ENCODE measurements around the gene RAB21. TPM values are rescaled to one million over a fixed set of nuclear protein-coding genes. Genes with fewer than 3 reads are reported as not detected.

Gene RAB21
- total and polyA plus RNA-seq, 2 donors (not counting 1 experiment from before 2014, with no cell fraction given): 11.4 to 27.4 TPM

DNA sequence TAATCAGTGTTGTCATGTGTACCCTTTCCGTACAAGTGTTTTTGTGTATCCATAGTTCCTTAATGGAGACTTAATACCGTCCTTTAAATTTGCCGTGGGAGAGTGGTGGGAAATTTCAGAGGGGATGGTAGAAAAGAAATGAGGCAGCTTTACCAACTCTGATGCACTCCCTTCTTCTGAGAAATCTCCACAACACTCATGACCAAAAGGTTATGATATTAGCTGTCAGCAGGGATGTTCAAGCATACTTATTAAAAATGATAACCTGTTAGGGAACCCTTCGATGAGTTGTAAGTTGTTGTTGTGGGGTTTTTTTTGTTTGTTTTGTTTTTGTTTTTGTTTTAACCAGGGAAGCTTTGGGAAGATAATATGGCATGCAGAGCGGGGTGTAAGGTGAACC lies 12.5 kb downstream of the RAB21 start:
- H3K4me2 ChIP-seq (ENCODE audit: extremely low read depth, insufficient read depth, low read length): no peak overlapping the region
- no peaks in the 10 kb centered on the region for H3K9me3 ChIP-seq (ENCODE audit: control insufficient read depth, insufficient read depth, low read depth, low read length)
- peaks cover 2% of the 10 kb centered on the region for H3K36me3 ChIP-seq (ENCODE audit: control insufficient read depth, insufficient read depth, low read length)
- no peak for DNase-seq (ENCODE audit: low read depth in 2 of 2)
- H3K79me2 ChIP-seq (ENCODE audit: control insufficient read depth, insufficient read depth, low read length): peaks cover 68% of the 10 kb centered on the region
- no peaks in the 10 kb centered on the region for H3K4me1 ChIP-seq (ENCODE audit: control insufficient read depth, extremely low read depth, insufficient read depth, low read length)
- no peak overlapping the region for H3K27ac ChIP-seq (ENCODE audit: insufficient read depth, low read length)
- H2AFZ ChIP-seq (ENCODE audit: low read length): no peak overlapping the region
- H3K4me3 ChIP-seq (replicated peaks in 1 of 4; ENCODE audit: control extremely low read depth in 1 of 4, insufficient read depth in 1 of 4, low read depth in 3 of 4, low read length in 4 of 4): no peak overlapping the region
- no peaks in the 10 kb centered on the region for H4K20me1 ChIP-seq (ENCODE audit: control insufficient read depth, extremely low read depth, insufficient read depth, low read length)
- no peaks in the 10 kb centered on the region for H3K27me3 ChIP-seq (ENCODE audit: control insufficient read depth, insufficient read depth, low read length)
- H3K9ac ChIP-seq (ENCODE audit: insufficient read depth, low read length): no peak overlapping the region
- TF ChIP-seq, protein P1, sequence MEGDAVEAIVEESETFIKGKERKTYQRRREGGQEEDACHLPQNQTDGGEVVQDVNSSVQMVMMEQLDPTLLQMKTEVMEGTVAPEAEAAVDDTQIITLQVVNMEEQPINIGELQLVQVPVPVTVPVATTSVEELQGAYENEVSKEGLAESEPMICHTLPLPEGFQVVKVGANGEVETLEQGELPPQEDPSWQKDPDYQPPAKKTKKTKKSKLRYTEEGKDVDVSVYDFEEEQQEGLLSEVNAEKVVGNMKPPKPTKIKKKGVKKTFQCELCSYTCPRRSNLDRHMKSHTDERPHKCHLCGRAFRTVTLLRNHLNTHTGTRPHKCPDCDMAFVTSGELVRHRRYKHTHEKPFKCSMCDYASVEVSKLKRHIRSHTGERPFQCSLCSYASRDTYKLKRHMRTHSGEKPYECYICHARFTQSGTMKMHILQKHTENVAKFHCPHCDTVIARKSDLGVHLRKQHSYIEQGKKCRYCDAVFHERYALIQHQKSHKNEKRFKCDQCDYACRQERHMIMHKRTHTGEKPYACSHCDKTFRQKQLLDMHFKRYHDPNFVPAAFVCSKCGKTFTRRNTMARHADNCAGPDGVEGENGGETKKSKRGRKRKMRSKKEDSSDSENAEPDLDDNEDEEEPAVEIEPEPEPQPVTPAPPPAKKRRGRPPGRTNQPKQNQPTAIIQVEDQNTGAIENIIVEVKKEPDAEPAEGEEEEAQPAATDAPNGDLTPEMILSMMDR (conservative IDR thresholded peaks at IDR 0.05 in 1 of 2, IDR thresholded peaks at IDR 0.05 in 1 of 2; ENCODE audit: low read depth in 1 of 2, low read length in 2 of 2): no peak
- TF ChIP-seq EZH2 (IDR thresholded peaks at IDR 0.05; ENCODE audit: low read length, missing control alignments): no peak

DNA sequence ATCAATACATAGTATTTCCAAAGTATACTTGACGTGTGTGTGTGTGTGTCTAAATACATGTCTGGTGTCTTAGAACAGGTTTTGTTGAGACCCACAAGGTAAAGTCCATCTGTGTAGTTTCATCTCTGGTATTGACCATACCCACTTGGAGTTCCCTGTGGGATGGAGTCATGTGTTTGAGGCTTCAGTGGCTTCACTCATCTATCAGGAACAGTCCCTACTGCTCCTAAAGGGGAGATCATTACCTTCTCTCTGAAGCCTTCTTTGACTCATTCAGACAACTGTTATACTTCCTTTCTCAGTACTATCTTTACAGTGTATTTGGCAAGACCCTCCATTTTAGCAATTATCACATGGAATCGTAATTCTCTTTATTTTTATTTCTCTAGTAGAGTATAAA lies 14.2 kb downstream of the RAB21 start:
- TF ChIP-seq EZH2 (IDR thresholded peaks at IDR 0.05; ENCODE audit: low read length, missing control alignments): no peak
- TF ChIP-seq, protein P1 (conservative IDR thresholded peaks at IDR 0.05 in 1 of 2, IDR thresholded peaks at IDR 0.05 in 1 of 2; ENCODE audit: low read depth in 1 of 2, low read length in 2 of 2): no peak
- Histone ChIP-seq H3K27me3 (ENCODE audit: control insufficient read depth, insufficient read depth, low read length) (no peaks in the 10 kb centered on the region), H3K79me2 (ENCODE audit: control insufficient read depth, insufficient read depth, low read length) (peaks cover 54% of the 10 kb centered on the region), H3K4me2 (ENCODE audit: extremely low read depth, insufficient read depth, low read length) (no peak overlapping the region), H3K4me3 (replicated peaks in 1 of 4; ENCODE audit: control extremely low read depth in 1 of 4, insufficient read depth in 1 of 4, low read depth in 3 of 4, low read length in 4 of 4) (no peak overlapping the region), H3K4me1 (ENCODE audit: control insufficient read depth, extremely low read depth, insufficient read depth, low read length) (no peaks in the 10 kb centered on the region), H3K9ac (ENCODE audit: insufficient read depth, low read length) (no peak overlapping the region), H3K9me3 (ENCODE audit: control insufficient read depth, insufficient read depth, low read depth, low read length) (no peaks in the 10 kb centered on the region), H3K36me3 (ENCODE audit: control insufficient read depth, insufficient read depth, low read length) (peaks cover 2% of the 10 kb centered on the region), H4K20me1 (ENCODE audit: control insufficient read depth, extremely low read depth, insufficient read depth, low read length) (no peaks in the 10 kb centered on the region), H3K27ac (ENCODE audit: insufficient read depth, low read length) (no peak overlapping the region), H2AFZ (ENCODE audit: low read length) (no peak overlapping the region)
- DNase-seq (ENCODE audit: low read depth in 2 of 2): no peak

DNA sequence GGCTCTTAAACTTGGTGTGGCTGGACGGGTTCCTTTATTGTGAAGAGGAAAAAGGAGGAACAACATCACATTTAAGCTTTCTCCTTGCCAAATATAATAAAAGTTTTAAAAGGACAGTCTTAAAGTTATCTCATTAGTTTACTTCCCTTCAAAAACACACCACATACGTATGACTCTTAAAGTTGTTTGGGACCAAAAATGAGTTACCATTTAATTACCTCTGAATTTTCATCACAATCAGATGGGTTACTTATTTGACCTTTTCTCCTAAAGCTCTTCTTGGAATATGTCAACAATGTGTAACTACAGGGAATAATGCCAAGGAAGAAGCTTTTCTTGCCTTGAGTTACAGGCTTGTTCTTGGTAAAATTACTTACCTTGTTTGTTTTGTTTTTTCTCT lies 16.4 kb downstream of the RAB21 start:
- Histone ChIP-seq H3K36me3 (ENCODE audit: control insufficient read depth, insufficient read depth, low read length) (peaks cover 2% of the 10 kb centered on the region), H4K20me1 (ENCODE audit: control insufficient read depth, extremely low read depth, insufficient read depth, low read length) (no peaks in the 10 kb centered on the region), H3K4me2 (ENCODE audit: extremely low read depth, insufficient read depth, low read length) (no peak overlapping the region), H3K79me2 (ENCODE audit: control insufficient read depth, insufficient read depth, low read length) (peaks cover 36% of the 10 kb centered on the region), H3K27me3 (ENCODE audit: control insufficient read depth, insufficient read depth, low read length) (no peaks in the 10 kb centered on the region), H2AFZ (ENCODE audit: low read length) (no peak overlapping the region), H3K4me1 (ENCODE audit: control insufficient read depth, extremely low read depth, insufficient read depth, low read length) (no peaks in the 10 kb centered on the region), H3K9ac (ENCODE audit: insufficient read depth, low read length) (no peak overlapping the region), H3K9me3 (ENCODE audit: control insufficient read depth, insufficient read depth, low read depth, low read length) (no peaks in the 10 kb centered on the region), H3K4me3 (replicated peaks in 1 of 4; ENCODE audit: control extremely low read depth in 1 of 4, insufficient read depth in 1 of 4, low read depth in 3 of 4, low read length in 4 of 4) (no peak overlapping the region), H3K27ac (ENCODE audit: insufficient read depth, low read length) (no peak overlapping the region)
- DNase-seq (ENCODE audit: low read depth in 2 of 2): no peak
- no peak for TF ChIP-seq EZH2 (IDR thresholded peaks at IDR 0.05; ENCODE audit: low read length, missing control alignments)
- TF ChIP-seq, protein P1 (conservative IDR thresholded peaks at IDR 0.05 in 1 of 2, IDR thresholded peaks at IDR 0.05 in 1 of 2; ENCODE audit: low read depth in 1 of 2, low read length in 2 of 2): no peak

Measured in fibroblast of lung (primary cell).